GM12873 (cell line): ENCODE measurements around the gene PTK6.

Experiments used
- CTCF ChIP-seq: IDR thresholded peaks from 2 replicates; pipeline ENCODE4 v1.5.1; 2012; ENCODE audit warnings: low read depth, mild to moderate bottlenecking, moderate library complexity, low read length, control low read depth; ENCODE audit not compliant: insufficient read depth; ENCODE audit errors: missing control alignments

PTK6 gene

GRCh38 chr20:63525185-63525584 lies 12.0 kb downstream of the PTK6 start:
- no peak for TF ChIP-seq CTCF

GRCh38 chr20:63522981-63523611 lies 14.1 kb downstream of the PTK6 start:
- TF ChIP-seq CTCF = no peak

- no peak for TF ChIP-seq CTCF
These were observed 14.9 kb downstream of the PTK6 start for GRCh38 chr20:63522091-63522868.

GRCh38 chr20:63521602-63522001 lies 15.6 kb downstream of the PTK6 start:
- no peak for TF ChIP-seq CTCF

- TF ChIP-seq CTCF = peak; percentile 16
These were observed 16.1 kb downstream of the PTK6 start for GRCh38 chr20:63520934-63521601.

GRCh38 chr20:63520504-63520933 lies 16.7 kb downstream of the PTK6 start, which contains the start of gene PPDPF:
TSS of gene PPDPF (plus strand) at chr20:63520765. CDS start at chr20:63521309, 544 bp downstream.
- no peak for TF ChIP-seq CTCF
